Spleen (tissue), 7 donors: Measurements from ENCODE around the gene CDC25A.

Experiments used
- POLR2A ChIP-seq, 3 donors: fragments of 450-650 bp; IDR thresholded peaks; one replicate each; pipeline ENCODE4 v1.5.1; 2017; ENCODE audit warnings: antibody characterized with exemption in 3 of 3, mild to moderate bottlenecking in 1 of 3
- POLR2AphosphoS5 ChIP-seq, 3 donors: sonication (generic); formaldehyde crosslinking; IDR thresholded peaks; one replicate each; pipeline ENCODE4 v1.5.1; 2017; ENCODE audit warnings: antibody characterized with exemption in 3 of 3
- TF ChIP-seq, protein P1 (sequence below), 11 experiments: fragments of 200-600 bp in 7 of 11; fragments of 450-650 bp in 4 of 11; sonication (generic) in 4 of 11; IDR thresholded peaks in 8 of 11; conservative IDR thresholded peaks in 3 of 11; 1 replicate in 7 of 11; 2 replicates in 4 of 11; pipeline versions ENCODE4 v1.4.0 to v1.8.0; 2016 to 2021; ENCODE audit warnings: antibody characterized with exemption in 11 of 11, inconsistent platforms in 4 of 11, mild to moderate bottlenecking in 1 of 11
- donor health status: DM: no; HTN: no; CAD: no; lungs with moderate emphysema.
- donor health status: DM: no; HTN: no; CAD: no.
- donor health status: DM: no; HTN: no; CAD: no.

- TF ChIP-seq POLR2A (IDR thresholded peaks at IDR 0.05) (no peak), POLR2AphosphoS5 (IDR thresholded peaks at IDR 0.05) (peak in 2 of 3 donors; percentile 9 to 14)
- TF ChIP-seq, protein P1, sequence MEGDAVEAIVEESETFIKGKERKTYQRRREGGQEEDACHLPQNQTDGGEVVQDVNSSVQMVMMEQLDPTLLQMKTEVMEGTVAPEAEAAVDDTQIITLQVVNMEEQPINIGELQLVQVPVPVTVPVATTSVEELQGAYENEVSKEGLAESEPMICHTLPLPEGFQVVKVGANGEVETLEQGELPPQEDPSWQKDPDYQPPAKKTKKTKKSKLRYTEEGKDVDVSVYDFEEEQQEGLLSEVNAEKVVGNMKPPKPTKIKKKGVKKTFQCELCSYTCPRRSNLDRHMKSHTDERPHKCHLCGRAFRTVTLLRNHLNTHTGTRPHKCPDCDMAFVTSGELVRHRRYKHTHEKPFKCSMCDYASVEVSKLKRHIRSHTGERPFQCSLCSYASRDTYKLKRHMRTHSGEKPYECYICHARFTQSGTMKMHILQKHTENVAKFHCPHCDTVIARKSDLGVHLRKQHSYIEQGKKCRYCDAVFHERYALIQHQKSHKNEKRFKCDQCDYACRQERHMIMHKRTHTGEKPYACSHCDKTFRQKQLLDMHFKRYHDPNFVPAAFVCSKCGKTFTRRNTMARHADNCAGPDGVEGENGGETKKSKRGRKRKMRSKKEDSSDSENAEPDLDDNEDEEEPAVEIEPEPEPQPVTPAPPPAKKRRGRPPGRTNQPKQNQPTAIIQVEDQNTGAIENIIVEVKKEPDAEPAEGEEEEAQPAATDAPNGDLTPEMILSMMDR (IDR thresholded peaks at IDR 0.05 in 8 of 11, conservative IDR thresholded peaks at IDR 0.05 in 3 of 11): no peak
Measured at GRCh38 chr3:48215466-48215865, 27.2 kb upstream of the CDC25A start.
